GM23248 (cell line): ENCODE measurements around the gene AGRP. TPM values are rescaled to one million over a fixed set of nuclear protein-coding genes. Genes with fewer than 3 reads are reported as not detected.

Experiments used
- DNase-seq: peaks from one replicate; pipeline ENCODE4 v3.0.0-alpha.2; 2015
- H2AFZ ChIP-seq: fragments of 200-600 bp; sonication (generic); 2 replicates; pipeline ENCODE4 v1.6.1; 2016; ENCODE audit warnings: antibody characterized with exemption
- H3F3A ChIP-seq: fragments of 200-600 bp; sonication (generic); 2 replicates; pipeline ENCODE4 v1.6.1; 2016; ENCODE audit warnings: mild to moderate bottlenecking, antibody characterized with exemption, mixed run types; ENCODE audit not compliant: insufficient read depth
- H3K27ac ChIP-seq: fragments of 200-600 bp; sonication (generic); 2 replicates; pipeline ENCODE4 v1.5.1; 2016; ENCODE audit warnings: mild to moderate bottlenecking
- H3K27me3 ChIP-seq: fragments of 200-600 bp; sonication (generic); replicated peaks from 2 replicates; pipeline ENCODE4 v1.6.1; 2016; ENCODE audit warnings: mild to moderate bottlenecking; ENCODE audit not compliant: insufficient read depth
- H3K36me3 ChIP-seq: fragments of 200-600 bp; sonication (generic); 2 replicates; pipeline ENCODE4 v1.6.1; 2016; ENCODE audit warnings: low read depth, mild to moderate bottlenecking
- H3K4me1 ChIP-seq: fragments of 200-600 bp; sonication (generic); 2 replicates; pipeline ENCODE4 v1.6.1; 2016; ENCODE audit warnings: mild to moderate bottlenecking; ENCODE audit not compliant: insufficient read depth
- H3K4me2 ChIP-seq: fragments of 200-600 bp; sonication (generic); one replicate; pipeline ENCODE4 v1.6.1; 2016; ENCODE audit warnings: mild to moderate bottlenecking; ENCODE audit not compliant: unreplicated experiment
- H3K4me3 ChIP-seq: fragments of 200-600 bp; sonication (generic); 2 replicates; pipeline ENCODE4 v1.5.1; 2016; ENCODE audit warnings: mild to moderate bottlenecking
- H3K79me2 ChIP-seq: fragments of 200-600 bp; sonication (generic); 2 replicates; pipeline ENCODE4 v1.6.1; 2016; ENCODE audit warnings: mild to moderate bottlenecking; ENCODE audit not compliant: insufficient read depth
- H3K9ac ChIP-seq: fragments of 200-600 bp; sonication (generic); 2 replicates; pipeline ENCODE4 v1.6.1; 2016; ENCODE audit warnings: mild to moderate bottlenecking
- H3K9me2 ChIP-seq: fragments of 200-600 bp; sonication (generic); 2 replicates; pipeline ENCODE4 v1.6.1; 2016; ENCODE audit warnings: mixed run types, mild to moderate bottlenecking, moderate library complexity; ENCODE audit not compliant: insufficient read depth
- H3K9me3 ChIP-seq: fragments of 200-600 bp; sonication (generic); one replicate; pipeline ENCODE4 v1.6.1; 2017; ENCODE audit warnings: low read depth
- H4K20me1 ChIP-seq: fragments of 200-600 bp; sonication (generic); 2 replicates; pipeline ENCODE4 v1.6.0; 2016; ENCODE audit not compliant: insufficient read depth
- EZH2 ChIP-seq: fragments of 200-600 bp; sonication (generic); IDR thresholded peaks from 2 replicates; pipeline ENCODE4 v1.6.1; 2018; ENCODE audit warnings: antibody characterized with exemption, mild to moderate bottlenecking; ENCODE audit not compliant: insufficient read depth, poor library complexity, severe bottlenecking
- EZH2phosphoT487 ChIP-seq: fragments of 200-600 bp; sonication (generic); IDR thresholded peaks from 2 replicates; pipeline ENCODE4 v1.6.1; 2018; ENCODE audit warnings: antibody characterized with exemption, moderate library complexity, mild to moderate bottlenecking, low read depth; ENCODE audit not compliant: insufficient read depth
- WGBS, 2 experiments: methylation state at CpG; one replicate each; pipeline ENCODE4 v1.1.6; 2015 to 2017; ENCODE audit warnings: low lambda C conversion rate in 2 of 2, low coverage in 1 of 2; ENCODE audit errors: missing lambda C conversion rate in 2 of 2; 5-methylcytosine and 5-hydroxymethylcytosine counted together
- in situ Hi-C: fragments of 300-500 bp; cut with MboI; formaldehyde crosslinking; loops from 2 replicates; pipeline ENCODE4 v1.15.0; 2020
- polyA plus RNA-seq: library from polyadenylated mRNA; unstranded; fragments of >200 nt; fragmentation: Nextera tagmentation; extraction: Ambion mirVana; gene quantifications from 2 replicates; pipeline ENCODE4 v1.2.1, GENCODE V29; 2016
- total RNA-seq: library from RNA; depleted of rRNA; stranded (reverse); fragments of >200 nt; shearing (Covaris generic); gene quantifications from 2 replicates; pipeline ENCODE4 v1.2.3, GENCODE V29; 2014

AGRP gene
- total and polyA plus RNA-seq, 2 experiments from 2014 or later: not detected

- Histone ChIP-seq H3K36me3 (no peaks in the 10 kb centered on the region), H3K4me3 (no peak overlapping the region), H3K9me2 (no peaks in the 10 kb centered on the region), H3K4me1 (peaks cover 41% of the 10 kb centered on the region), H3K27ac (peak overlapping the region; percentile 66), H2AFZ (no peak overlapping the region), H3F3A (peaks cover 10% of the 10 kb centered on the region), H3K27me3 (no peaks in the 10 kb centered on the region), H3K79me2 (peaks cover 84% of the 10 kb centered on the region), H3K9ac (peak overlapping the region; percentile 20; the same call in 1 of the 2 replicates), H4K20me1 (peaks cover 10% of the 10 kb centered on the region), H3K9me3 (no peaks in the 10 kb centered on the region), H3K4me2 (peak overlapping the region; percentile 11)
- TF ChIP-seq EZH2phosphoT487: no peak
- peak; percentile 91 for DNase-seq
- in situ Hi-C loops: no loop called here
- WGBS, 2 experiments: 27 to 30% methylated on average over 6 of the region's 6 CpGs
These were observed 26.8 kb downstream of the AGRP start for GRCh38 chr16:67456391-67457081.

- H3F3A ChIP-seq: peaks cover 10% of the 10 kb centered on the region
- DNase-seq: no peak
- H3K9me2 ChIP-seq: no peaks in the 10 kb centered on the region
- H3K9ac ChIP-seq: no peak overlapping the region
- 95 to 97% methylated on average over 6 of the region's 6 CpGs for WGBS, 2 experiments
- H3K4me3 ChIP-seq: no peak overlapping the region
- H2AFZ ChIP-seq: no peak overlapping the region
- no peaks in the 10 kb centered on the region for H3K9me3 ChIP-seq
- H3K79me2 ChIP-seq: peaks cover 78% of the 10 kb centered on the region
- no peak overlapping the region for H3K4me2 ChIP-seq
- H3K27ac ChIP-seq: no peak overlapping the region
- H3K4me1 ChIP-seq: peaks cover 39% of the 10 kb centered on the region
- in situ Hi-C loops: no loop called here
- H3K27me3 ChIP-seq: no peaks in the 10 kb centered on the region
- no peaks in the 10 kb centered on the region for H3K36me3 ChIP-seq
- H4K20me1 ChIP-seq: peaks cover 10% of the 10 kb centered on the region
- TF ChIP-seq EZH2phosphoT487 (no peak), EZH2 (no peak)
These were observed 28.5 kb downstream of the AGRP start for GRCh38 chr16:67454852-67455251.

- Histone ChIP-seq H3K79me2 (peaks cover 78% of the 10 kb centered on the region), H3K4me1 (peaks cover 32% of the 10 kb centered on the region), H3K9me3 (no peaks in the 10 kb centered on the region), H3K4me2 (no peak overlapping the region), H4K20me1 (peaks cover 10% of the 10 kb centered on the region), H3F3A (peaks cover 10% of the 10 kb centered on the region), H2AFZ (no peak overlapping the region), H3K36me3 (no peaks in the 10 kb centered on the region), H3K27ac (no peak overlapping the region), H3K4me3 (no peak overlapping the region), H3K27me3 (no peaks in the 10 kb centered on the region), H3K9me2 (no peaks in the 10 kb centered on the region), H3K9ac (no peak overlapping the region)
- in situ Hi-C loops: no loop called here
- 90 to 94% methylated on average over 5 of the region's 5 CpGs for WGBS, 2 experiments
- no peak for DNase-seq
- no peak for TF ChIP-seq EZH2phosphoT487
- TF ChIP-seq EZH2: no peak
These were observed 29.2 kb downstream of the AGRP start for GRCh38 chr16:67454104-67454503.

GRCh38 chr16:67451704-67452435 is 31.5 kb downstream of the AGRP start:
- Histone ChIP-seq H3K79me2 (peaks cover 83% of the 10 kb centered on the region), H3K27me3 (no peaks in the 10 kb centered on the region), H3F3A (peaks cover 10% of the 10 kb centered on the region), H3K9me3 (no peaks in the 10 kb centered on the region), H3K9me2 (no peaks in the 10 kb centered on the region), H2AFZ (no peak overlapping the region), H4K20me1 (peaks cover 5% of the 10 kb centered on the region), H3K4me1 (peaks cover 10% of the 10 kb centered on the region), H3K4me3 (no peak overlapping the region), H3K27ac (no peak overlapping the region), H3K4me2 (no peak overlapping the region), H3K36me3 (no peaks in the 10 kb centered on the region), H3K9ac (no peak overlapping the region)
- in situ Hi-C loops: no loop called here
- no peak for DNase-seq
- 32 to 56% methylated on average over 2 of the region's 2 CpGs for WGBS, 2 experiments
- no peak for TF ChIP-seq EZH2
- TF ChIP-seq EZH2phosphoT487: no peak
